Keratinocyte (primary cell): Measurements from ENCODE around the gene SMNDC1.

Source experiments
- CTCF ChIP-seq, 3 experiments: IDR thresholded peaks in 1 of 3; conservative IDR thresholded peaks in 1 of 3; optimal IDR thresholded peaks in 1 of 3; 2 replicates in 2 of 3; 3 replicates in 1 of 3; pipeline versions ENCODE3 to v1.5.1; 2011; ENCODE audit warnings: low read length in 3 of 3, mild to moderate bottlenecking in 3 of 3, moderate library complexity in 2 of 3, control low read depth in 1 of 3, inconsistent platforms in 1 of 3; ENCODE audit not compliant: insufficient read depth in 2 of 3; ENCODE audit errors: extremely low read depth in 1 of 3
- EZH2 ChIP-seq: IDR thresholded peaks from one replicate; pipeline ENCODE4 v1.6.1; 2012; ENCODE audit warnings: inconsistent platforms, mild to moderate bottlenecking, low read length, moderate library complexity

- no peak for TF ChIP-seq CTCF (optimal IDR thresholded peaks at IDR 0.05 in 1 of 3, IDR thresholded peaks at IDR 0.05 in 1 of 3, conservative IDR thresholded peaks at IDR 0.05 in 1 of 3; ENCODE audit: extremely low read depth in 1 of 3, insufficient read depth in 2 of 3, low read length in 3 of 3)
- TF ChIP-seq EZH2: no peak
Measured at GRCh38 chr10:110274072-110274627, 30.6 kb downstream of the SMNDC1 start.
